MCF 10A (cell line): ENCODE measurements around the gene TANC1. TPM values are rescaled to one million over a fixed set of nuclear protein-coding genes. Genes with fewer than 3 reads are reported as not detected.

Experiments used
- BruUV-seq: library from RNA; stranded (reverse); fragments of 400-500 nt; replicated peaks from 2 replicates; lab custom pipeline; 2021; lab: Mats Ljungman, UMichigan
- CTCF ChIA-PET: fragments of 300-600 bp; sonication (Branson Sonifier 250); formaldehyde crosslinking; extraction: SDS; loops from one replicate; lab custom pipeline; 2021; ENCODE audit warnings: antibody characterized with exemption, inconsistent platforms; lab: Yijun Ruan, JAX
- POLR2A ChIA-PET: fragments of 300-600, 350-650 bp; sonication (Branson Sonifier 250); formaldehyde crosslinking; extraction: SDS; loops from one replicate; lab custom pipeline; 2020; ENCODE audit warnings: antibody characterized with exemption, inconsistent platforms; lab: Yijun Ruan, JAX
- DNase-seq: peaks from one replicate; pipeline ENCODE4 v3.0.0-alpha.2; 2018; ENCODE audit not compliant: unreplicated experiment
- H3K27ac Mint-ChIP-seq: one replicate; pipeline ENCODE4 v1.8.0; 2022; ENCODE audit warnings: mild to moderate bottlenecking, low read depth, mixed read lengths; ENCODE audit not compliant: unreplicated experiment
- H3K27me3 Mint-ChIP-seq: one replicate; pipeline ENCODE4 v1.8.0; 2022; ENCODE audit warnings: mixed read lengths; ENCODE audit not compliant: insufficient read depth, unreplicated experiment
- H3K36me3 Mint-ChIP-seq: one replicate; pipeline ENCODE4 v1.8.0; 2022; ENCODE audit warnings: mild to moderate bottlenecking, moderate library complexity, mixed read lengths; ENCODE audit not compliant: insufficient read depth, unreplicated experiment
- H3K4me1 Mint-ChIP-seq: one replicate; pipeline ENCODE4 v1.8.0; 2022; ENCODE audit warnings: mixed read lengths; ENCODE audit not compliant: insufficient read depth, unreplicated experiment
- H3K4me3 Mint-ChIP-seq: one replicate; pipeline ENCODE4 v1.8.0; 2022; ENCODE audit warnings: mild to moderate bottlenecking, moderate library complexity, mixed read lengths; ENCODE audit not compliant: unreplicated experiment
- H3K9me3 Mint-ChIP-seq: one replicate; pipeline ENCODE4 v1.8.0; 2022; ENCODE audit warnings: mixed read lengths; ENCODE audit not compliant: unreplicated experiment
- CTCF ChIP-seq: fragments of 200-600 bp; IDR thresholded peaks from one replicate; pipeline ENCODE4 v1.8.0; 2022; ENCODE audit warnings: antibody characterized with exemption, mild to moderate bottlenecking; ENCODE audit not compliant: unreplicated experiment
- intact Hi-C: fragments of 100-400 bp; cut with micrococcal nuclease; formaldehyde crosslinking; loops from 2 replicates; pipeline ENCODE4 v1.14.1; 2022
- total RNA-seq: library from RNA; stranded (reverse); gene quantifications from 2 replicates; pipeline ENCODE4 v1.2.3, GENCODE V29; 2022

Gene TANC1
- total RNA-seq, 1 experiment from 2014 or later, result 35.3 TPM

- no peak for DNase-seq
- ChIA-PET POLR2A (interaction anchor here (0.7 kb wide), 1 partner anchor 13 kb away, joined by 3 read pairs; no protein-coding TSS in a partner anchor), CTCF (interaction anchor here (0.8 kb wide), 1 partner anchor 48 kb away, joined by 3 read pairs; no protein-coding TSS in a partner anchor)
- Mint-ChIP-seq H3K4me3 (no peak overlapping the region), H3K27me3 (no peaks in the 10 kb centered on the region), H3K9me3 (no peaks in the 10 kb centered on the region), H3K36me3 (peaks cover 87% of the 10 kb centered on the region), H3K4me1 (no peaks in the 10 kb centered on the region), H3K27ac (no peak overlapping the region)
- intact Hi-C loops, result no loop called here
- TF ChIP-seq CTCF, result no peak
- no TSS peak for BruUV-seq
Measured at GRCh38 chr2:159174759-159175158, 206.3 kb downstream of the TANC1 start.

- Mint-ChIP-seq H3K4me3 (no peak overlapping the region), H3K27ac (no peak overlapping the region), H3K4me1 (no peaks in the 10 kb centered on the region), H3K27me3 (no peaks in the 10 kb centered on the region), H3K9me3 (no peaks in the 10 kb centered on the region), H3K36me3 (peaks cover 89% of the 10 kb centered on the region)
- TF ChIP-seq CTCF, result no peak
- intact Hi-C loops, result no loop called here
- BruUV-seq, result no TSS peak
- no peak for DNase-seq
- ChIA-PET CTCF (interaction anchor here (0.5 to 1.0 kb wide), 4 partner anchors 49 to 1840 kb away, joined by 3 to 4 read pairs (median 3); no protein-coding TSS in a partner anchor), POLR2A (no interaction called here)
Measured at GRCh38 chr2:159175182-159175581, 206.7 kb downstream of the TANC1 start.

GRCh38 chr2:159175927-159176326 lies 207.5 kb downstream of the TANC1 start:
- ChIA-PET CTCF (interaction anchor here (0.7 to 1.0 kb wide), 2 partner anchors 55 to 141 kb away, joined by 3 read pairs; no protein-coding TSS in a partner anchor), POLR2A (no interaction called here)
- no TSS peak for BruUV-seq
- Mint-ChIP-seq H3K36me3 (peaks cover 91% of the 10 kb centered on the region), H3K9me3 (no peaks in the 10 kb centered on the region), H3K4me3 (no peak overlapping the region), H3K27ac (no peak overlapping the region), H3K27me3 (no peaks in the 10 kb centered on the region), H3K4me1 (no peaks in the 10 kb centered on the region)
- intact Hi-C loops, result no loop called here
- DNase-seq, result no peak
- no peak for TF ChIP-seq CTCF

GRCh38 chr2:159176555-159176954 lies 208.1 kb downstream of the TANC1 start:
- ChIA-PET CTCF (interaction anchor here (0.6 to 0.7 kb wide), 2 partner anchors 12 to 56 kb away, joined by 3 to 4 read pairs; no protein-coding TSS in a partner anchor), POLR2A (no interaction called here)
- no TSS peak for BruUV-seq
- H3K27ac Mint-ChIP-seq, result no peak overlapping the region
- no peaks in the 10 kb centered on the region for H3K27me3 Mint-ChIP-seq
- H3K36me3 Mint-ChIP-seq, result peaks cover 91% of the 10 kb centered on the region
- no peak for TF ChIP-seq CTCF
- H3K4me3 Mint-ChIP-seq, result no peak overlapping the region
- intact Hi-C loops, result no loop called here
- H3K9me3 Mint-ChIP-seq, result no peaks in the 10 kb centered on the region
- no peak for DNase-seq
- no peaks in the 10 kb centered on the region for H3K4me1 Mint-ChIP-seq
